Measurements from ENCODE around the gene FBXW5. TPM values are rescaled to one million over a fixed set of nuclear protein-coding genes. Genes with fewer than 3 reads are reported as not detected.

Gene FBXW5
- total RNA-seq, 1 experiment from 2014 or later, result 70.5 TPM

DNA sequence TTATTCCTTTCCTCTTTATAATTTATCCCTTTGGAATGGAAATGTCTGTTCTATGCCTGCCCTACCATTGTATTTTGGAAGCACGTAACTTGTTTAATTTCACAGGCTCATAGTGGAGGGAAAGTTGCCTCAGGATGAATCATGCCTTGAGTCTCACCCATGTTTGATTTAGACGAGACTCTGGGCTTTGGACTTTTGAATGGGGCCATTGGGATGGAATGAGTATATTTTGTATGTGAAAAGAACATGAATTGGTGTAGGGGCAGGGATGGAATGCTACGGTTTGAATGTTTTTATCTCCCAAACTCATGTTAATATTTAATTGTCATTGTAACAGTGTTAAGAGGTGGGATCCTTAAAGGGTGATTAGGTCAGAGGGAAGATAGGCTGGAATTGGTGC, 10.3 kb downstream of the FBXW5 start:
- Mint-ChIP-seq H3K36me3 (peaks cover 42% of the 10 kb centered on the region), H3K4me3 (no peak overlapping the region), H3K27ac (no peak overlapping the region), H3K9me3 (peaks cover 3% of the 10 kb centered on the region; the same call in 1 of the 2 replicates), H3K27me3 (ENCODE audit: low read depth) (no peaks in the 10 kb centered on the region), H3K4me1 (peaks cover 9% of the 10 kb centered on the region)
- TF ChIP-seq, protein P1, sequence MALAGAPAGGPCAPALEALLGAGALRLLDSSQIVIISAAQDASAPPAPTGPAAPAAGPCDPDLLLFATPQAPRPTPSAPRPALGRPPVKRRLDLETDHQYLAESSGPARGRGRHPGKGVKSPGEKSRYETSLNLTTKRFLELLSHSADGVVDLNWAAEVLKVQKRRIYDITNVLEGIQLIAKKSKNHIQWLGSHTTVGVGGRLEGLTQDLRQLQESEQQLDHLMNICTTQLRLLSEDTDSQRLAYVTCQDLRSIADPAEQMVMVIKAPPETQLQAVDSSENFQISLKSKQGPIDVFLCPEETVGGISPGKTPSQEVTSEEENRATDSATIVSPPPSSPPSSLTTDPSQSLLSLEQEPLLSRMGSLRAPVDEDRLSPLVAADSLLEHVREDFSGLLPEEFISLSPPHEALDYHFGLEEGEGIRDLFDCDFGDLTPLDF (CRISPR knock-in tag; IDR thresholded peaks at IDR 0.05), result no peak
- TF ChIP-seq, protein P2, sequence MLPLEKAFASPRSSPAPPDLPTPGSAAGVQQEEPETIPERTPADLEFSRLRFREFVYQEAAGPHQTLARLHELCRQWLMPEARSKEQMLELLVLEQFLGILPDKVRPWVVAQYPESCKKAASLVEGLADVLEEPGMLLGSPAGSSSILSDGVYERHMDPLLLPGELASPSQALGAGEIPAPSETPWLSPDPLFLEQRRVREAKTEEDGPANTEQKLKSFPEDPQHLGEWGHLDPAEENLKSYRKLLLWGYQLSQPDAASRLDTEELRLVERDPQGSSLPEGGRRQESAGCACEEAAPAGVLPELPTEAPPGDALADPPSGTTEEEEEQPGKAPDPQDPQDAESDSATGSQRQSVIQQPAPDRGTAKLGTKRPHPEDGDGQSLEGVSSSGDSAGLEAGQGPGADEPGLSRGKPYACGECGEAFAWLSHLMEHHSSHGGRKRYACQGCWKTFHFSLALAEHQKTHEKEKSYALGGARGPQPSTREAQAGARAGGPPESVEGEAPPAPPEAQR (CRISPR knock-in tag; IDR thresholded peaks at IDR 0.05), result no peak
- TF ChIP-seq RELA (CRISPR knock-in tag; IDR thresholded peaks at IDR 0.05; ENCODE audit: borderline replicate concordance), result no peak
- TF ChIP-seq, protein P3, sequence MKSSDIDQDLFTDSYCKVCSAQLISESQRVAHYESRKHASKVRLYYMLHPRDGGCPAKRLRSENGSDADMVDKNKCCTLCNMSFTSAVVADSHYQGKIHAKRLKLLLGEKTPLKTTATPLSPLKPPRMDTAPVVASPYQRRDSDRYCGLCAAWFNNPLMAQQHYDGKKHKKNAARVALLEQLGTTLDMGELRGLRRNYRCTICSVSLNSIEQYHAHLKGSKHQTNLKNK (CRISPR knock-in tag; IDR thresholded peaks at IDR 0.05), result no peak
- no peak for TF ChIP-seq NFYB (CRISPR knock-in tag; conservative IDR thresholded peaks at IDR 0.05; ENCODE audit: low read depth)
- TF ChIP-seq CBFB (CRISPR knock-in tag; IDR thresholded peaks at IDR 0.05; ENCODE audit: low read depth), result no peak
- TF ChIP-seq, protein P4, sequence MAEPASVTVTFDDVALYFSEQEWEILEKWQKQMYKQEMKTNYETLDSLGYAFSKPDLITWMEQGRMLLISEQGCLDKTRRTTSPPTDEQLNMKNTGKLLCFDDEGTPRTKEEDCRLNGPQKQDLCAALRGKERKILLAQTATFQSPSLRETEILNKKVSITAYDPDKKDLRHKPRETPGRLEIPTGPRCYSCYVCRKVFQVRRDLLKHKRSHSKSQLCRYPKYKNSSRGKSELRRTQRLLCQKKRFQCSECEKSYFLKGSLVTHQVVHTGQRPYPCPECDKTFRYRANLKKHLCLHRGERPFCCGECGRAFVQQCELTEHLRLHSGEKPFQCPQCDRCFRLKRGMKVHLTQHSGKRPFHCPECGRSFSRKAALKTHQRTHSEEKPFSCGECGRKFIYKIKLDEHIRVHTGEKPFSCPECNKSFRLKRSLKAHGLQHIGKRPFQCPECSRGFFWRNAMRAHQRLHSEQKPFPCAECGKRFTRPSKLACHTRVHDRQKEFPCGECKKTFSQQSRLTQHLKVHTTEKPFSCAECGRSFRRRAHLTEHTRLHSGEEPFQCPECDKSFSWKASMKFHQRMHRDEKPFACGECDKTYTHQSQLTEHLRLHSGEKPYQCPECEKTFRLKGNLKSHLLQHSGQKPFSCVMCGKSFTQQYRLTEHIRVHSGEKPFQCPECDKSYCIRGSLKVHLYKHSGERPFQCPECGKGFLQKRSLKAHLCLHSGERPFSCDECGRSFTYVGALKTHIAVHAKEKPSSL (CRISPR knock-in tag; conservative IDR thresholded peaks at IDR 0.05), result no peak
- no peak for TF ChIP-seq ZNF138 (CRISPR knock-in tag; conservative IDR thresholded peaks at IDR 0.05)
- no peak for TF ChIP-seq ATF1 (CRISPR knock-in tag; IDR thresholded peaks at IDR 0.05)
- no peak for TF ChIP-seq IRF2 (CRISPR knock-in tag; IDR thresholded peaks at IDR 0.05; ENCODE audit: borderline replicate concordance, low read depth)
- no peak for TF ChIP-seq ZNF232 (CRISPR knock-in tag; IDR thresholded peaks at IDR 0.05)
- no peak for TF ChIP-seq ETV6 (CRISPR knock-in tag; IDR thresholded peaks at IDR 0.05)
- no peak for TF ChIP-seq ZBTB21 (CRISPR knock-in tag; IDR thresholded peaks at IDR 0.05; ENCODE audit: borderline replicate concordance)
- TF ChIP-seq, protein P5, sequence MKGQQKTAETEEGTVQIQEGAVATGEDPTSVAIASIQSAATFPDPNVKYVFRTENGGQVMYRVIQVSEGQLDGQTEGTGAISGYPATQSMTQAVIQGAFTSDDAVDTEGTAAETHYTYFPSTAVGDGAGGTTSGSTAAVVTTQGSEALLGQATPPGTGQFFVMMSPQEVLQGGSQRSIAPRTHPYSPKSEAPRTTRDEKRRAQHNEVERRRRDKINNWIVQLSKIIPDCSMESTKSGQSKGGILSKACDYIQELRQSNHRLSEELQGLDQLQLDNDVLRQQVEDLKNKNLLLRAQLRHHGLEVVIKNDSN (CRISPR knock-in tag; IDR thresholded peaks at IDR 0.05), result no peak
- TF ChIP-seq GABPB1 (CRISPR knock-in tag; IDR thresholded peaks at IDR 0.05), result no peak
- TF ChIP-seq, protein P6, sequence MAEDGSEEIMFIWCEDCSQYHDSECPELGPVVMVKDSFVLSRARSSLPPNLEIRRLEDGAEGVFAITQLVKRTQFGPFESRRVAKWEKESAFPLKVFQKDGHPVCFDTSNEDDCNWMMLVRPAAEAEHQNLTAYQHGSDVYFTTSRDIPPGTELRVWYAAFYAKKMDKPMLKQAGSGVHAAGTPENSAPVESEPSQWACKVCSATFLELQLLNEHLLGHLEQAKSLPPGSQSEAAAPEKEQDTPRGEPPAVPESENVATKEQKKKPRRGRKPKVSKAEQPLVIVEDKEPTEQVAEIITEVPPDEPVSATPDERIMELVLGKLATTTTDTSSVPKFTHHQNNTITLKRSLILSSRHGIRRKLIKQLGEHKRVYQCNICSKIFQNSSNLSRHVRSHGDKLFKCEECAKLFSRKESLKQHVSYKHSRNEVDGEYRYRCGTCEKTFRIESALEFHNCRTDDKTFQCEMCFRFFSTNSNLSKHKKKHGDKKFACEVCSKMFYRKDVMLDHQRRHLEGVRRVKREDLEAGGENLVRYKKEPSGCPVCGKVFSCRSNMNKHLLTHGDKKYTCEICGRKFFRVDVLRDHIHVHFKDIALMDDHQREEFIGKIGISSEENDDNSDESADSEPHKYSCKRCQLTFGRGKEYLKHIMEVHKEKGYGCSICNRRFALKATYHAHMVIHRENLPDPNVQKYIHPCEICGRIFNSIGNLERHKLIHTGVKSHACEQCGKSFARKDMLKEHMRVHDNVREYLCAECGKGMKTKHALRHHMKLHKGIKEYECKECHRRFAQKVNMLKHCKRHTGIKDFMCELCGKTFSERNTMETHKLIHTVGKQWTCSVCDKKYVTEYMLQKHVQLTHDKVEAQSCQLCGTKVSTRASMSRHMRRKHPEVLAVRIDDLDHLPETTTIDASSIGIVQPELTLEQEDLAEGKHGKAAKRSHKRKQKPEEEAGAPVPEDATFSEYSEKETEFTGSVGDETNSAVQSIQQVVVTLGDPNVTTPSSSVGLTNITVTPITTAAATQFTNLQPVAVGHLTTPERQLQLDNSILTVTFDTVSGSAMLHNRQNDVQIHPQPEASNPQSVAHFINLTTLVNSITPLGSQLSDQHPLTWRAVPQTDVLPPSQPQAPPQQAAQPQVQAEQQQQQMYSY (CRISPR knock-in tag; IDR thresholded peaks at IDR 0.05), result no peak
- TF ChIP-seq ZNF263 (CRISPR knock-in tag; IDR thresholded peaks at IDR 0.05; ENCODE audit: low read depth), result no peak
- DNase-seq (ENCODE audit: low spot score), result no peak
- ATAC-seq, result no peak
- CTCF ChIA-PET, result no interaction called here
- POLR2A ChIA-PET, result no interaction called here

All from WTC11 (cell line).